HG02759 (cell line): Measurements from ENCODE around the gene MRPS18A.
A peak's percentile ranks its signal among the peaks of the same experiment; 100 is the strongest.

ENCODE experiments used
- ATAC-seq: cut with Tn5 transposase; IDR thresholded peaks from one replicate; pipeline ENCODE4 v1.9.1; 2021; ENCODE audit warnings: mild to moderate bottlenecking, moderate library complexity; ENCODE audit not compliant: unreplicated experiment

Gene MRPS18A

GRCh38 chr6:43699564-43700186 lies 12.1 kb upstream of the MRPS18A start:
- no peak for ATAC-seq

- no peak for ATAC-seq
Observed at GRCh38 chr6:43698584-43699349, 11.2 kb upstream of the MRPS18A start.

GRCh38 chr6:43697421-43697820 lies 9.8 kb upstream of the MRPS18A start:
- ATAC-seq: no peak

GRCh38 chr6:43695967-43696291 lies 8.3 kb upstream of the MRPS18A start:
- ATAC-seq: no peak

GRCh38 chr6:43695215-43695966 lies 7.8 kb upstream of the MRPS18A start:
- no peak for ATAC-seq

GRCh38 chr6:43689421-43689820 lies 1.8 kb upstream of the MRPS18A start:
- no peak for ATAC-seq

- ATAC-seq: peak; percentile 3
Observed at GRCh38 chr6:43687079-43687436, 533 bp downstream of the MRPS18A start.

- ATAC-seq: peak; percentile 64
Observed at GRCh38 chr6:43683708-43684455, 3.7 kb downstream of the MRPS18A start.

GRCh38 chr6:43682724-43683429 lies 4.7 kb downstream of the MRPS18A start:
- no peak for ATAC-seq

- no peak for ATAC-seq
Observed at GRCh38 chr6:43681303-43681702, 6.3 kb downstream of the MRPS18A start.

GRCh38 chr6:43680308-43681200 lies 7.0 kb downstream of the MRPS18A start:
- no peak for ATAC-seq

GRCh38 chr6:43679057-43679456 lies 8.5 kb downstream of the MRPS18A start:
- ATAC-seq: no peak

GRCh38 chr6:43678341-43678740 lies 9.2 kb downstream of the MRPS18A start:
- no peak for ATAC-seq

GRCh38 chr6:43677759-43678158 lies 9.8 kb downstream of the MRPS18A start:
- no peak for ATAC-seq

- ATAC-seq: no peak
Observed at GRCh38 chr6:43676962-43677606, 10.5 kb downstream of the MRPS18A start.

- ATAC-seq: no peak
Observed at GRCh38 chr6:43674921-43675320, 12.7 kb downstream of the MRPS18A start.

GRCh38 chr6:43674291-43674690 lies 13.3 kb downstream of the MRPS18A start:
- no peak for ATAC-seq

GRCh38 chr6:43673444-43674084 lies 14.0 kb downstream of the MRPS18A start:
- ATAC-seq: no peak
